ENCODE measurements around the gene ARHGAP12.

GRCh38 chr10:31820096-31820495 is 108.5 kb downstream of the ARHGAP12 start:
- TF ChIP-seq CTCF (IDR thresholded peaks at IDR 0.05) (no peak), ZFX (IDR thresholded peaks at IDR 0.05; ENCODE audit: borderline replicate concordance) (no peak)
